GM12801 (cell line): Measurements from ENCODE around the gene LCMT1.

Experiments used
- CTCF ChIP-seq: IDR thresholded peaks from one replicate; pipeline ENCODE4 v1.5.1; 2011; ENCODE audit warnings: control low read depth; ENCODE audit not compliant: insufficient read length; ENCODE audit errors: extremely low read depth

LCMT1 gene

GRCh38 chr16:25217921-25218320, 106.4 kb downstream of the LCMT1 start:
- no peak for TF ChIP-seq CTCF

GRCh38 chr16:25219070-25219737, 107.7 kb downstream of the LCMT1 start:
- TF ChIP-seq CTCF, result no peak

- no peak for TF ChIP-seq CTCF
These were observed 111.4 kb downstream of the LCMT1 start for GRCh38 chr16:25222959-25223358.

- no peak for TF ChIP-seq CTCF
These were observed 112.4 kb downstream of the LCMT1 start for GRCh38 chr16:25223964-25224363.

GRCh38 chr16:25224731-25225319, 113.3 kb downstream of the LCMT1 start:
- no peak for TF ChIP-seq CTCF
